HUES6 (cell line): ENCODE results near the gene PPP4R3A.
"Not testable (repeated sequence)": the region's sequence is repeated elsewhere in the genome, so short reads cannot be mapped to it uniquely, and the experiment has no call there.

Source experiments
- H3K27ac ChIP-seq: 2 replicates; pipeline ENCODE4 v1.7.0; 2013; ENCODE audit warnings: low read depth, mild to moderate bottlenecking, low read length, inconsistent platforms
- H3K27me3 ChIP-seq: 2 replicates; pipeline ENCODE4 v1.6.1; 2013; ENCODE audit warnings: low read length; ENCODE audit not compliant: control insufficient read depth, insufficient read depth
- H3K36me3 ChIP-seq: 2 replicates; pipeline ENCODE4 v1.6.1; 2013; ENCODE audit warnings: low read length; ENCODE audit not compliant: control insufficient read depth, insufficient read depth
- H3K4me1 ChIP-seq: 2 replicates; pipeline ENCODE4 v1.6.1; 2013; ENCODE audit warnings: low read length; ENCODE audit not compliant: control insufficient read depth, insufficient read depth
- H3K4me3 ChIP-seq: 2 replicates; pipeline ENCODE4 v1.5.1; 2013; ENCODE audit warnings: low read depth, low read length
- H3K9ac ChIP-seq: one replicate; pipeline ENCODE4 v1.6.1; 2013; ENCODE audit warnings: mild to moderate bottlenecking, low read length
- H3K9me3 ChIP-seq: 2 replicates; pipeline ENCODE4 v1.6.1; 2013; ENCODE audit warnings: low read depth, low read length; ENCODE audit not compliant: control insufficient read depth, insufficient read depth

The PPP4R3A gene

DNA sequence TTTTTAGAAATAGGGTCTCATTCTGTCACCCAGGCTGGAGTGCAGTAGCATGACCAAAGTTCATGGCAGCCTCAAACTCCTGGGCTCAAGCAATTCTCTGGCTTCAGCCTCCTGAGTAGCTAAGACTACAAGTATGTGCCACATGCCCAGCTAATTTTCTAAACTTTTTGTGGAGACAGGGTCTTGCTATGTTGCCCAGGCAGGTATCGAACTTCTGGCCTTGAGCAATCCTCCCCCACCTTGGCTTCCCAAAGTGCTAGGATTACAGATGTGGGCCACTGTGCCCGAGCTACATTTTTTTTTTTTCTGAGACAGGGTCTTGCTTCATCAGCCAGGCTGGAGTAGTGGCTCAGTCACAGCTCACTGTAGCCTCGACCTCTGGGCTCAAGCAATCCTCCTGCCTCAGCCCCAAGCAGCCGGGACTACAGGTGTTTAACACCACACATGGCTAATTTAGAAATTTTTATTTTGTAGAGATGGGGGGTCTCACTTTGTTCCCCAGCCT, 7.1 kb downstream of the PPP4R3A start:
- H3K36me3 ChIP-seq, result peaks cover 61% of the 10 kb centered on the region

DNA sequence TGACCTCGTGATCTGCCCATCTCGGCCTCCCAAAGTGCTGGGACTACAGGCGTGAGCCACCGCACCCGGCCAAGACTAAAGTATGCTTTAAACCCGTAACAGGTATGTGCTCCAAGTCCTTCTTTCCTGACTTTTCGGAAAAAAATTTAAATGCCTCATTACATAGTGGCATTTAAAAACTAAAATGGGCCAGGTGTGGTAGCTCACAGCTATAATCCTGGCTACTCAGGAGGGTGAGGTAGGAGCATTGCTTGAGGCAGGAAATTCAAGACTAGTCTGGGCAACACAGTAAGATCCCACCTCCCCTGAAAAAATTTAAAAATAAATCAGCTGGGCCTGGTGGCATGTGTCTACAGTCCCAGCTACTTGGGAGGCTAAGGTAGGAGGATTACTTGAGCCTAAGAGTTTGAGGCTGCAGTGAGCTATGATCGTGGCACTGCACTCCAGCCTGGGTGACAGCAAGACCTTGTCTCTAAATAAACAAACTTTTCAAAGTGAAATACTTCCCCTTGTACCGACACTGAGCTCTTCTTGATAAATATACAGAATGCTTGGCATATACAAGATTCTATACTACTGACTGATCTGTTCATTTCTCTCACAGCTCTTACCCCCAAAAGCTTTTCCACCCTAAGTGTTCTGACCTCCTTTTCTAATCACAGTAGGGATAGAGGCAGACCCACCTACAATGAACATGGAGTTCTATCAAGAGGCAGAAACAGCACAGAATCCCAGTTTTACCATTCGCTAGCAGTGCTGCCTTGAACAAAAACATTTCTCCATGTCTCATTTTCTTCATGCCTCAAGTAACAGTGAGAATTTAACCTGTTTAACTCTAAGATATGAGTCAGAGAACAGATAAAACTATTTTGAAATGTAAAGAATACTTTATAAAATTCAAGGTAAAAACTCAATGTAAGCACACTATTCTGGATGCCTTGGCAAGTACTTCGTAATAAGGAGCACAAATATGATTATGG, 7.9 kb downstream of the PPP4R3A start:
- no peak overlapping the region for H3K27ac ChIP-seq
- H3K9ac ChIP-seq, result no peak overlapping the region
- no peaks in the 10 kb centered on the region for H3K9me3 ChIP-seq
- H3K27me3 ChIP-seq, result no peaks in the 10 kb centered on the region
- H3K36me3 ChIP-seq, result peaks cover 61% of the 10 kb centered on the region
- H3K4me3 ChIP-seq, result no peak overlapping the region
- peaks cover 5% of the 10 kb centered on the region for H3K4me1 ChIP-seq

More for the DNA sequence above, 7.1 kb downstream of the PPP4R3A start:
- Histone ChIP-seq H3K4me1 (no peaks in the 10 kb centered on the region), H3K9ac (no peak overlapping the region), H3K27ac (no peak overlapping the region), H3K9me3 (no peaks in the 10 kb centered on the region), H3K4me3 (no peak overlapping the region), H3K27me3 (no peaks in the 10 kb centered on the region)

DNA sequence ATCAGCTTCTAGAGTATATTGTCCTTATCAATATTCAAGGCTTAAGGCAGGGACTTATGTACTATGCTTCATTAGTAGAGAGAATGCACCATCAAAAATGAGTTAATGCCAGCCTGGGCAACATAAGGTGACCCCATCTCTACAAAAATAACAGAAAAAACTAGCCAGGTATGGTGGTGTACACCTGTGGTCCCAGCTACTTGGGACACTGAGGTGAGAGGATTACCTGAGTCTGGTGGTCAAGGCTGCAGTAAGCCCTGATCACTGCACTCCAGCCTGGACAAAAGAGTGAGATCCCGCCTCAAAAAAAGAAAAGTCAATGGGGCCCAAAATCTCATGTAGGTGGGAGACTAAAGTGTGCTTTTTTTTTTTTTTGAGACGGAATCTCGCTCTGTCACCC, 8.8 kb downstream of the PPP4R3A start:
- peaks cover 53% of the 10 kb centered on the region for H3K36me3 ChIP-seq
- no peaks in the 10 kb centered on the region for H3K9me3 ChIP-seq
- peaks cover 9% of the 10 kb centered on the region for H3K4me1 ChIP-seq

DNA sequence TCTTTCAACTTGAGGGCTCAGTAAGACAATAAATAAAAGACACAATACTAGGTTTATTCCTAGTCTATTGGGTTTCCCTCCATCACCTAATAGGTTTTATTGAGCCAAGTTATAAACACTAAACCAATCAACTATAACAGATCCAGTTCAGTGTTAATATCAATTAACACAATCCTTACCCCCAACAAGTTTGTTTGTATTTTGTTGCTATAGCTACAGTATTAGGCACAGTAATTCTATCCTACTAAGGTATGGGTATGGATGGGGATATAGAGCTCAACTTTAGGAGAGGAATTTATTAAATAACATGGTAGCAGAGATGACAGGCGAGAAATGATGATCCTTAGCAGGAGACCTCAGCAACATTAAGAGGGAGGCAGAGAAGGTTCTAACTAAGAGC, 13.3 kb downstream of the PPP4R3A start:
- Histone ChIP-seq H3K4me1 (peaks cover 9% of the 10 kb centered on the region), H3K4me3 (no peak overlapping the region), H3K27me3 (no peaks in the 10 kb centered on the region), H3K27ac (no peak overlapping the region), H3K9me3 (no peaks in the 10 kb centered on the region), H3K9ac (no peak overlapping the region), H3K36me3 (peaks cover 17% of the 10 kb centered on the region)

More for the DNA sequence above, 8.8 kb downstream of the PPP4R3A start:
- Histone ChIP-seq H3K9ac (no peak overlapping the region), H3K27ac (no peak overlapping the region), H3K4me3 (no peak overlapping the region), H3K27me3 (no peaks in the 10 kb centered on the region)

DNA sequence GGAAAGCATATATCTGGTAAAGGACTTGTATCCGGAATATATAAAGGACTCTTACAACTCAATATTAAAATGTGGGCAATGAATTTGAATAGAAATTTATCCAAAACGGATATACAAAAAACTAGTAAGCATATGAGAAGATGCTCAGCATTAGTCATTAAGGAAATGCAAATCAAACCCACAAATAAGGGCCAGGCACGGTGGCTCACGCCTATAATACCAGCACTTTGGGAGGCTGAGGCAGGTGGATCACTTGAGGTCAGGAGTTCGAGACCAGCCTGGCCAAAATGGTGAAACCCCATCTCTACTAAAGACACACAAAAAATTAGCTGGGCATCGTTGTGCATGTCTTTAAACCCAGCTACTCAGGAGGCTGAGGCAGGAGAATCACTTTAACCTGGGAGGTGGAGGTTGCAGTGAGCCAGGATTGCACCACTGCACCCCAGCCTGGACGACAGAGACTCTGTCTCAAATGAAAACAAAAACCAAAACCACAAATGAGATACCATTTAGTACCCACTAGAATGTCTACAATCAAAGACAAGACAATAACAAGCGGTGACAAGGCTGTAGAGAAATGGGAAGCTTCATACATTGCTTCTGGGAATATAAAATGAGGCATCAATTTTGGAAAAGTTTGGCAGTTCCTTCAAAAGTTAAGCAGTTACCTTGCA, 15.6 kb downstream of the PPP4R3A start:
- H3K4me1 ChIP-seq, H3K27me3 ChIP-seq, H3K9ac ChIP-seq, H3K27ac ChIP-seq, H3K9me3 ChIP-seq, H3K4me3 ChIP-seq: not testable (repeated sequence)
- H3K36me3 ChIP-seq, result peaks cover 16% of the 10 kb centered on the region

DNA sequence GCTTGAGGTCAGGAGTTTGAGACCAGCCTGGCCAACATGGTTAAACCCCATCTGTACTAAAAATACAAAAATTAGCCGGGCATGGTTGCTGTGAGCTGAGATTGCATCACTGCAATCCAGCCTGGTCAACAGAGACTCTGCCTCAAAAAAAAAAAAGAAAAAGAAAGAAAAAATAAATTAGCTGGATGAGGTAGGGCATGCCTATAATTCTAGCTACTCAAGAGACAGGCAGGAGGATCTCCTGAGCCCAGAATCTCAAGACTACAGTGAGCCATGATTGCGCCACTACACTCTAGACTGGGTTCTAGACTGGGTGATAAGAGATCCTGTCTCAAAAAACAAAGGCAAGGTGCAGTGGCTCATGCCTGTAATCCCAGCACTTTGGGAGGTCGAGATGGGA, 16.9 kb downstream of the PPP4R3A start:
- peaks cover 24% of the 10 kb centered on the region for H3K36me3 ChIP-seq
- no peaks in the 10 kb centered on the region for H3K27me3 ChIP-seq
- H3K9ac ChIP-seq, result no peak overlapping the region
- no peak overlapping the region for H3K4me3 ChIP-seq
- H3K27ac ChIP-seq, result no peak overlapping the region
- no peaks in the 10 kb centered on the region for H3K9me3 ChIP-seq
- peaks cover 9% of the 10 kb centered on the region for H3K4me1 ChIP-seq

DNA sequence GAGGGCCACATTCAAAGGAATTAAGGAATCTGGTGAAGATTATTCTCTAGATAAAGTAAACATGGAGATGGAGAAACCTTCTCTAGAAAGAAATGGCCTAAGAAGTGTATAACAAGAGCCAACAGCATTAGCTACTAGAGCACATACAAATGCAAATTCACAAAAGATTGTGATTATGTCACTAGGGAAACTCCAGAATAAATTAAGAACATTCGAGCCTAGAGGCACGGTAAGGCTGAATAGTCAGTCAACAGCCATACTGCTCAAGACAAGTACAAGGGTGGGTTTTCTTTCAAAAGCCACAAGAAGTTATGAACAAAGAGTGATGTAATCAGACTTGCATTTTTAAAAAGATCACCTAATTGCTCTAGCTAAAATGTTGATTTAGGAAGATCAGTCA, 25.4 kb downstream of the PPP4R3A start:
- peaks cover 93% of the 10 kb centered on the region for H3K36me3 ChIP-seq
- H3K27ac ChIP-seq, result no peak overlapping the region
- H3K4me1 ChIP-seq, result no peaks in the 10 kb centered on the region
- H3K4me3 ChIP-seq, result no peak overlapping the region
- H3K9me3 ChIP-seq, result no peaks in the 10 kb centered on the region
- no peaks in the 10 kb centered on the region for H3K27me3 ChIP-seq
- no peak overlapping the region for H3K9ac ChIP-seq

DNA sequence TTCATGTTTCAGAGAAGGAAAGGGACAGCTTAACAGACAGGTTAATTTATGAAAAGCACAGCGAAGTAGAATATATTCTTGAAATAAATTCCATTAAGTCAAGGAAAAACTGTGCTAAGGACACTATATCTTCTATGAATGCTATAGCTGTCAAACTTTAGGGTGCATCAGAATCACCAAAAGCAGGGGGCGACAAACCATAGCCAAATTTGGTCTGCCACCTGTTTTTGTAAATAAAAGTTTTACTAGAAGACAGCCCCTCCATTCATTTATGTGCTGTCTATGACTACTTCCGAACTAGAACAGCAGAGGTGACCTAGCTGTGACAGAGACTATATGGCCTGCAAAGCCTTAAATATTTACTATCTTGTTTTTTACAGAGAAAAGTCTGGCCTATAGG, 25.9 kb downstream of the PPP4R3A start:
- Histone ChIP-seq H3K9me3 (no peaks in the 10 kb centered on the region), H3K4me3 (no peak overlapping the region), H3K27me3 (no peaks in the 10 kb centered on the region), H3K4me1 (no peaks in the 10 kb centered on the region), H3K36me3 (peaks cover 93% of the 10 kb centered on the region), H3K9ac (no peak overlapping the region), H3K27ac (no peak overlapping the region)

DNA sequence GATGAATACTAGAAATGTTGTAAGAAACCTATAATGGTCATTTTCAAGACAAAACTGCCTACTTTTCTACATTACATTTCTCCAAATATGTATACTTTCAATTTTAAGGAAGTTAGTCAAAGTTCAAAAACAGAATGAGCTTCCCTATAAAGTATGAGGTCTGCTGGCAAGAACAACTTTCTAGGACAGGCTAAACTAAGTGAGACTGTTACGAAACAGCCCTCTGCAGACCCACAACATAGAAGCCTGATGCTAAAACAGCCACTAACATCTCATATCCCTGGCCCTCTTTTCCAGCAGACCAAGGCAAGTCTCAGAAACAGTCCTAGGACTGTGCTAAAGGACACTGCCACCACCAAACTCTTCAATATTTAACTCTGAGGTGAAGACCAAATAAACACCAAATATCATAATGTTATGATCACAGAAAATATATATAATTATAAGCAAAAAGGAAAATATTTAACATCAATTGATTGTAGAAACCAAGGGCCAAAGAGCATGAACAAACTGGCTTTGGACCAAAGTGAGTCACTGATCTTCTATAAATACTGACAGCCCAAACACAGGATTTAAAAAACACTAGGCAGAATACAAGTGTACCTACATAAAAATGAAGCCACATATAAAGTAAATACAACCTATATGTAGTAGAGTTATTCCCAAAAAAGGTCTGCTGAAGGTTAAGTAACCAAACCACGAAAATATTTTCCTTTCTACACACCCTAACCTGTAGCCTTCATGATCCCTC, 27.7 kb downstream of the PPP4R3A start:
- H3K36me3 ChIP-seq, result peaks cover 95% of the 10 kb centered on the region
- H3K4me3 ChIP-seq, result no peak overlapping the region
- no peaks in the 10 kb centered on the region for H3K9me3 ChIP-seq
- no peak overlapping the region for H3K27ac ChIP-seq
- H3K4me1 ChIP-seq, result no peaks in the 10 kb centered on the region
- no peak overlapping the region for H3K9ac ChIP-seq
- H3K27me3 ChIP-seq, result no peaks in the 10 kb centered on the region

DNA sequence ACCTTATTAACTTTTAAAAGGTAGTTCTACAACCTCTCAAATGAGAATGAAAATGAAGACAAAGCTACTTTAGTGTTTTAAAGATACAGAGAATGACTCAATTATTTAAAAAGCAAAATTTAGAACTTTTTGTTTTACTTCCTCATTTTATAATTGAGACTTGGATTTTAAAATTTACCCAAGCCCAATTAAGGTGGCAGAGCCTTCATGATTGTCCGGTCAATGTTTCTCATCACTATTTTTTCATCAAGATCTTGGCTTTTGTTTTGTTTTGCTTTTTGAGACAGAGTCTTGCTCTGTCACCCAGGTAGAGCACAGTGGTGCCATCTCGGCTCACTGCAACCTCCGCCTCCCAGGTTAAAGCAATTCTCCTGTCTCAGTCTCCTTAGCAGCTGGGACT, 32.7 kb downstream of the PPP4R3A start:
- Histone ChIP-seq H3K9ac (no peak overlapping the region), H3K36me3 (peaks cover 99% of the 10 kb centered on the region), H3K27me3 (no peaks in the 10 kb centered on the region), H3K9me3 (no peaks in the 10 kb centered on the region), H3K27ac (no peak overlapping the region), H3K4me1 (no peaks in the 10 kb centered on the region), H3K4me3 (no peak overlapping the region)
